H1 (cell line): ENCODE measurements around the gene CRK. TPM values are rescaled to one million over a fixed set of nuclear protein-coding genes. Genes with fewer than 3 reads are reported as not detected.

ENCODE experiments used
- CTCF ChIA-PET: fragments of 300-600 bp; sonication (Branson Sonifier 250); formaldehyde crosslinking; loops from one replicate; lab custom pipeline; 2021; ENCODE audit not compliant: partially characterized antibody; lab: Charles Lee
- POLR2A ChIA-PET: fragments of 300-600 bp; sonication (Branson Sonifier 250); formaldehyde crosslinking; loops from one replicate; lab custom pipeline; 2021; ENCODE audit warnings: inconsistent platforms; ENCODE audit not compliant: partially characterized antibody; lab: Charles Lee
- DNase-seq, 2 experiments: peaks; one replicate each; pipeline versions ENCODE4 v3.0.0 to v3.0.0-alpha.2; 2010 to 2022; ENCODE audit warnings: low spot score in 2 of 2, low read depth in 1 of 2, mixed read lengths in 1 of 2
- FAIRE-seq: peaks from 2 replicates; lab custom pipeline; 2011; peaks lifted over from hg19 to GRCh38; lab: Jason Lieb, UNC
- H2AFZ ChIP-seq: 2 replicates; pipeline ENCODE4 v1.8.1; 2012; ENCODE audit warnings: low read length, inconsistent platforms
- H2AK5ac ChIP-seq: 2 replicates; pipeline ENCODE4 v1.6.1; 2013; ENCODE audit warnings: low read depth, low read length
- H2BK120ac ChIP-seq: replicated peaks from 2 replicates; pipeline ENCODE3; 2013; ENCODE audit warnings: low read depth, low read length, inconsistent platforms
- H2BK12ac ChIP-seq: 2 replicates; pipeline ENCODE4 v1.6.1; 2013; ENCODE audit warnings: low read depth, low read length
- H2BK15ac ChIP-seq: 2 replicates; pipeline ENCODE4 v1.6.1; 2013; ENCODE audit warnings: low read length
- H2BK20ac ChIP-seq: 2 replicates; pipeline ENCODE4 v1.6.1; 2013; ENCODE audit warnings: low read length
- H2BK5ac ChIP-seq: 2 replicates; pipeline ENCODE4 v1.6.1; 2013; ENCODE audit warnings: low read depth, low read length
- H3K14ac ChIP-seq: 2 replicates; pipeline ENCODE4 v1.6.1; 2013; ENCODE audit warnings: inconsistent platforms; ENCODE audit not compliant: insufficient read length
- H3K18ac ChIP-seq: 2 replicates; pipeline ENCODE4 v1.6.1; 2013; ENCODE audit warnings: low read length; ENCODE audit errors: extremely low read depth
- H3K23ac ChIP-seq: 2 replicates; pipeline ENCODE4 v1.6.1; 2013; ENCODE audit warnings: inconsistent platforms; ENCODE audit not compliant: insufficient read length
- H3K23me2 ChIP-seq: 2 replicates; pipeline ENCODE4 v1.6.1; 2013; ENCODE audit warnings: low read depth, low read length
- H3K27ac ChIP-seq: 2 replicates; pipeline ENCODE4 v1.6.1; 2011; ENCODE audit warnings: low read depth, low read length, inconsistent platforms
- H3K27me3 ChIP-seq, 4 experiments: replicated peaks in 1 of 4; 1 replicate in 1 of 4; 2 replicates in 3 of 4; pipeline versions ENCODE4 v1.6.1 to v1.8.1; 2011 to 2013; ENCODE audit warnings: low read length in 3 of 4, mild to moderate bottlenecking in 3 of 4, inconsistent platforms in 2 of 4, mixed read lengths in 2 of 4, moderate library complexity in 1 of 4; ENCODE audit not compliant: control insufficient read depth in 3 of 4, insufficient read depth in 3 of 4; ENCODE audit errors: extremely low read depth in 1 of 4
- H3K36me3 ChIP-seq, 4 experiments: 2 replicates each; pipeline versions ENCODE4 v1.6.1 to v1.8.1; 2011 to 2013; ENCODE audit warnings: mild to moderate bottlenecking in 4 of 4, low read length in 3 of 4, moderate library complexity in 2 of 4, control low read depth in 1 of 4, inconsistent platforms in 1 of 4; ENCODE audit not compliant: insufficient read depth in 4 of 4, control insufficient read depth in 2 of 4
- H3K4ac ChIP-seq: replicated peaks from 2 replicates; pipeline ENCODE3; 2013; ENCODE audit warnings: low read length, low read depth, mixed read lengths, inconsistent platforms; ENCODE audit not compliant: insufficient read length
- H3K4me1 ChIP-seq, 4 experiments: replicated peaks in 1 of 4; 1 replicate in 1 of 4; 2 replicates in 3 of 4; pipeline versions ENCODE4 v1.6.1 to v1.8.1; 2011 to 2013; ENCODE audit warnings: low read length in 3 of 4, inconsistent platforms in 2 of 4, mixed read lengths in 1 of 4; ENCODE audit not compliant: insufficient read depth in 4 of 4, control insufficient read depth in 3 of 4
- H3K4me2 ChIP-seq, 2 experiments: 2 replicates each; pipeline versions ENCODE4 v1.6.1 to v1.8.1; 2011 to 2013; ENCODE audit warnings: low read depth in 2 of 2, low read length in 2 of 2, control low read depth in 1 of 2, inconsistent platforms in 1 of 2, mild to moderate bottlenecking in 1 of 2; ENCODE audit not compliant: insufficient read depth in 1 of 2
- H3K4me3 ChIP-seq, 4 experiments: fragments of 200-600, 300-600 bp in 1 of 4; sonication (generic), shearing (Covaris generic), sonication (Bioruptor Twin) in 1 of 4; 2 replicates each; pipeline versions ENCODE4 v1.5.1 to v1.8.1; 2011 to 2016; ENCODE audit warnings: low read length in 4 of 4, low read depth in 3 of 4, control low read depth in 2 of 4, inconsistent platforms in 2 of 4, mild to moderate bottlenecking in 2 of 4, mixed read lengths in 1 of 4, moderate library complexity in 1 of 4; ENCODE audit not compliant: insufficient read depth in 2 of 4; ENCODE audit errors: extremely low read depth in 1 of 4
- H3K56ac ChIP-seq: replicated peaks from 2 replicates; pipeline ENCODE3; 2013; ENCODE audit warnings: low read depth, mild to moderate bottlenecking, mixed read lengths, low read length, inconsistent platforms; ENCODE audit not compliant: insufficient read length
- H3K79me1 ChIP-seq: 2 replicates; pipeline ENCODE4 v1.6.1; 2013; ENCODE audit warnings: low read depth, low read length, control low read depth
- H3K79me2 ChIP-seq, 2 experiments: 2 replicates each; pipeline versions ENCODE4 v1.6.1 to v1.8.1; 2012 to 2013; ENCODE audit warnings: low read length in 2 of 2, mild to moderate bottlenecking in 2 of 2, inconsistent platforms in 1 of 2; ENCODE audit not compliant: insufficient read depth in 2 of 2, control insufficient read depth in 1 of 2
- H3K9ac ChIP-seq, 4 experiments: replicated peaks in 1 of 4; 1 replicate in 1 of 4; 2 replicates in 3 of 4; pipeline versions ENCODE4 v1.6.1 to v1.8.1; 2011 to 2013; ENCODE audit warnings: low read depth in 3 of 4, low read length in 3 of 4, control low read depth in 2 of 4, mild to moderate bottlenecking in 2 of 4, moderate library complexity in 2 of 4, inconsistent platforms in 1 of 4; ENCODE audit errors: extremely low read depth in 1 of 4
- H3K9me3 ChIP-seq, 2 experiments: 2 replicates each; pipeline versions ENCODE4 v1.6.1 to v1.8.1; 2012 to 2013; ENCODE audit warnings: mild to moderate bottlenecking in 2 of 2, moderate library complexity in 2 of 2, control low read depth in 1 of 2, inconsistent platforms in 1 of 2, low read depth in 1 of 2, low read length in 1 of 2, mixed read lengths in 1 of 2; ENCODE audit not compliant: insufficient read depth in 2 of 2
- H4K20me1 ChIP-seq, 2 experiments: replicated peaks in 1 of 2; 2 replicates each; pipeline versions ENCODE3 to v1.8.1; 2011 to 2013; ENCODE audit warnings: inconsistent platforms in 2 of 2, low read length in 2 of 2, mild to moderate bottlenecking in 1 of 2; ENCODE audit not compliant: insufficient read depth in 2 of 2, control insufficient read depth in 1 of 2
- H4K5ac ChIP-seq: 2 replicates; pipeline ENCODE4 v1.6.1; 2013; ENCODE audit warnings: low read length, low read depth, mixed read lengths, inconsistent platforms; ENCODE audit not compliant: insufficient read length
- H4K8ac ChIP-seq: 2 replicates; pipeline ENCODE4 v1.8.0; 2013; ENCODE audit warnings: mild to moderate bottlenecking, moderate library complexity, low read length, inconsistent platforms; ENCODE audit not compliant: insufficient read depth; ENCODE audit errors: extremely low read depth
- H4K91ac ChIP-seq: replicated peaks from 2 replicates; pipeline ENCODE3; 2013; ENCODE audit warnings: low read length, mixed read lengths, inconsistent platforms; ENCODE audit not compliant: insufficient read length
- BACH1 ChIP-seq: IDR thresholded peaks from 2 replicates; pipeline ENCODE4 v1.6.1; 2012; ENCODE audit warnings: low read length, improper control_type of control experiment
- CEBPB ChIP-seq: IDR thresholded peaks from 2 replicates; pipeline ENCODE4 v1.6.1; 2012; ENCODE audit warnings: low read depth, low read length
- CREB1 ChIP-seq: IDR thresholded peaks from 2 replicates; pipeline ENCODE4 v1.6.1; 2012; ENCODE audit warnings: inconsistent platforms
- KDM4A ChIP-seq: IDR thresholded peaks from one replicate; pipeline ENCODE4 v1.7.1; 2012; ENCODE audit warnings: low read depth, mild to moderate bottlenecking, moderate library complexity, low read length, inconsistent platforms; ENCODE audit not compliant: severe bottlenecking
- SP4 ChIP-seq: IDR thresholded peaks from 2 replicates; pipeline ENCODE4 v1.6.1; 2012; ENCODE audit warnings: low read length, inconsistent platforms
- SRF ChIP-seq: IDR thresholded peaks from 2 replicates; pipeline ENCODE4 v1.6.1; 2011; ENCODE audit warnings: mild to moderate bottlenecking, low read depth, low read length, moderate library complexity
- WGBS, 2 experiments: shearing (Covaris generic) in 1 of 2; methylation state at CpG; one replicate each; pipeline versions ENCODE4 v1.1.6 to v1.1.7; 2013 to 2015; ENCODE audit warnings: low lambda C conversion rate in 2 of 2, mixed read lengths in 2 of 2, inconsistent platforms in 1 of 2, low coverage in 1 of 2, missing lambda C conversion rate in 1 of 2; ENCODE audit not compliant: insufficient replicate concordance in 2 of 2, insufficient coverage in 1 of 2, insufficient read length in 1 of 2; ENCODE audit errors: extremely low coverage in 1 of 2, missing lambda C conversion rate in 1 of 2; 5-methylcytosine and 5-hydroxymethylcytosine counted together
- polyA plus RNA-seq, 7 experiments: library from polyadenylated mRNA; depleted of rRNA in 3 of 7; stranded (reverse) in 5 of 7; unstranded in 2 of 7; fragments of >200 nt in 5 of 7; fragments of 200-250 nt in 2 of 7; gene quantifications; 1 replicate in 5 of 7; 2 replicates in 1 of 7; 4 replicates in 1 of 7; pipeline versions ENCODE4 v1.2.1 to v1.2.3, GENCODE V29; 2011 to 2013; ENCODE audit warnings: missing spikeins in 2 of 7, mixed read lengths in 2 of 7
- total RNA-seq: library from RNA; stranded (reverse); fragmentation: NEBNext Ultra II Directional; extraction: Animal tissue kit (Norgen Biotek cat#: 25700); gene quantifications from 2 replicates; pipeline ENCODE4 v1.2.1, GENCODE V29; 2021

CRK gene
- total and polyA plus RNA-seq, 2 of the 8 experiments (the other 6 are each of a cell fraction or from before 2014, with no cell fraction given): 32.8 to 57.1 TPM

- Histone ChIP-seq H3K56ac (no peak overlapping the region), H3K4ac (no peak overlapping the region), H4K8ac (no peak overlapping the region), H3K18ac (no peak overlapping the region), H4K20me1 (peaks cover 3 to 5% of the 10 kb centered on the region in 2 experiments), H3K4me3 (no peak overlapping the region), H3K79me2 (no peaks in the 10 kb centered on the region), H3K79me1 (no peaks in the 10 kb centered on the region; the same call in 1 of the 2 replicates), H3K23ac (no peak overlapping the region), H3K36me3 (peaks cover 6 to 43% (median 27%) of the 10 kb centered on the region in 4 experiments; a peak in 7 of 8 replicates), H4K5ac (no peak overlapping the region), H3K9ac (no peak overlapping the region), H3K23me2 (no peaks in the 10 kb centered on the region), H2BK15ac (no peak overlapping the region), H4K91ac (no peak overlapping the region), H3K14ac (no peak overlapping the region), H2BK120ac (no peak overlapping the region), H2BK12ac (no peak overlapping the region), H2AK5ac (no peak overlapping the region), H3K4me1 (no peaks in the 10 kb centered on the region; a peak in 1 of 7 replicates), H3K27me3 (no peaks in the 10 kb centered on the region), H2BK20ac (no peak overlapping the region), H3K9me3 (no peaks in the 10 kb centered on the region; a peak in 1 of 4 replicates), H2AFZ (no peak overlapping the region), H3K27ac (no peak overlapping the region), H2BK5ac (no peak overlapping the region)
- WGBS, 2 experiments: 94% methylated on average over 41 of the region's 42 CpGs; no CpG with 5 or more reads in 1 of the 2 experiments
- peak in 1 of 2 experiments; percentile 57 for DNase-seq
- ChIA-PET CTCF (interaction anchor here (0.6 to 1.5 kb wide), 8 partner anchors 12 to 173 kb away, joined by 3 to 6 read pairs (median 4); no protein-coding TSS in a partner anchor), POLR2A (interaction anchor here (0.6 to 2.6 kb wide), 10 partner anchors 9 to 230 kb away, joined by 3 to 10 read pairs (median 5); partner anchors contain the start of genes CRK and MYO1C)
- no peak for FAIRE-seq
- TF ChIP-seq CREB1 (no peak), SRF (no peak), KDM4A (no peak), SP4 (no peak), BACH1 (no peak), CEBPB (no peak)
- TF ChIP-seq, all 59 proteins: peak for 0
- H3K4me2 ChIP-seq: no peak overlapping the region
These were observed 16.1 kb upstream of the CRK start for GRCh38 chr17:1471911-1472821.
